ENCODE measurements around the gene LDB3.
"Not testable (repeated sequence)": the region's sequence is repeated elsewhere in the genome, so short reads cannot be mapped to it uniquely, and the experiment has no call there.

Gene LDB3, protein sequence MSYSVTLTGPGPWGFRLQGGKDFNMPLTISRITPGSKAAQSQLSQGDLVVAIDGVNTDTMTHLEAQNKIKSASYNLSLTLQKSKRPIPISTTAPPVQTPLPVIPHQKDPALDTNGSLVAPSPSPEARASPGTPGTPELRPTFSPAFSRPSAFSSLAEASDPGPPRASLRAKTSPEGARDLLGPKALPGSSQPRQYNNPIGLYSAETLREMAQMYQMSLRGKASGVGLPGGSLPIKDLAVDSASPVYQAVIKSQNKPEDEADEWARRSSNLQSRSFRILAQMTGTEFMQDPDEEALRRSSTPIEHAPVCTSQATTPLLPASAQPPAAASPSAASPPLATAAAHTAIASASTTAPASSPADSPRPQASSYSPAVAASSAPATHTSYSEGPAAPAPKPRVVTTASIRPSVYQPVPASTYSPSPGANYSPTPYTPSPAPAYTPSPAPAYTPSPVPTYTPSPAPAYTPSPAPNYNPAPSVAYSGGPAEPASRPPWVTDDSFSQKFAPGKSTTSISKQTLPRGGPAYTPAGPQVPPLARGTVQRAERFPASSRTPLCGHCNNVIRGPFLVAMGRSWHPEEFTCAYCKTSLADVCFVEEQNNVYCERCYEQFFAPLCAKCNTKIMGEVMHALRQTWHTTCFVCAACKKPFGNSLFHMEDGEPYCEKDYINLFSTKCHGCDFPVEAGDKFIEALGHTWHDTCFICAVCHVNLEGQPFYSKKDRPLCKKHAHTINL

DNA sequence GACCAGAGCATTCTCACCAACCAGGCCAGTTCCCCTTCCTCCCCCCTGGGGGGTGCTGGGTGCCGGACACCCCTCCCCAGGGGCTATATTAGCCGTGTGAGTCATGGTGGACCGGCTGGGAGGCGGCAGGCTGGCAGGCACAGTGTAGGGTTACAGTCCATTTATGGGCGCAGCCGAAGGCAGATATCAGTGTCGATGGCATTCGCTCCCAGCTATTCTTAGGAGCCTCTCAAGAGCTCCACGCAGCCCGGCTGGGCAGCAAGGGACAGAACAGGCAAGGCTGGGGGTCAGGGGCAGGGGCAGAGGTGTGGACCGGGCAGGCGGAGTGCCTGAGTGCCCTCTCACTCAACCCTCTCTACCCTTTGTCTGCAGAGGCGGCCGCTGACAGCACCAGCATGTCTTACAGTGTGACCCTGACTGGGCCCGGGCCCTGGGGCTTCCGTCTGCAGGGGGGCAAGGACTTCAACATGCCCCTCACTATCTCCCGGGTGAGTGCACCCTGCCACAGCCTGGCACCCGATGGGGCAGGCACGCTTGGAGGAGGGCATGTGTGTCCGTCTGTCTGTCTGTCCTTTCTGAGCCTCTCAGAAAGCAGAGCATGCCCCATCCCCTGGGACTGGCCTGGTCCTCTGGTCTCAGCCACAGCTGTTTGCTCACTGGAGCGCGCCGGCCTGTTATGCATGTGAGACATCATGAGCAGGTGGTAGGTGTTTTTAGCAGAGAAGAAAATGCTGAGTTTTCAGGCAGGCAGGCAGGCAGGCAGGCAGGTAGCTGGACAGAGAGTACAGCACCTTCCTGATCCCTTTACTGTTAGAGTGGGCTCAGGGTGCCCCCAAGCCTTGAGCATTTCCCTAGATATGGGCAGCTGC lies at the start of gene LDB3:
TSS of gene LDB3 (plus strand) at position 215 of the 869 bp plus-strand sequence. CDS start at position 396, 181 bp downstream.
- no peak for DNase-seq (ENCODE audit: low read depth in 2 of 2, low spot score in 1 of 2)

DNA sequence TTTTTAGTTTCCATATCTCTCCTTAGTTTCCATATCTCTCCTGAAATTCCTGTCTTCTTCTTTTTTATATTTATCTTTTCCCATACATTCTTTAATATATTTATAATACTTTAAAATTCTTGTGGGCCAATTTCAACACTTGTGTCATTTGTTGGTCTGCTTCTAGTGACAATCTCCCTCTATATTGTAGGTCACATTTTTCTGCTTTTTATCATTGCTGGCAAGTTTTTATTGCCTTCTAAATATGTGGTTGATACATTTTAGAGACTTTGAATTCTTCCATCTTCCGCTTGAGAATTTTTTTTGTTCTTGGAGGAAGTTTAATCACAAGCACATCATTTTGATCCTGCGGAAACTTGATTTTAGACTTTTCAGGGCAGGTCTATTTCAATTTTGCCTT lies 40.0 kb upstream of the LDB3 start:
- no peak for DNase-seq (ENCODE audit: low read depth in 2 of 2, low spot score in 1 of 2)

DNA sequence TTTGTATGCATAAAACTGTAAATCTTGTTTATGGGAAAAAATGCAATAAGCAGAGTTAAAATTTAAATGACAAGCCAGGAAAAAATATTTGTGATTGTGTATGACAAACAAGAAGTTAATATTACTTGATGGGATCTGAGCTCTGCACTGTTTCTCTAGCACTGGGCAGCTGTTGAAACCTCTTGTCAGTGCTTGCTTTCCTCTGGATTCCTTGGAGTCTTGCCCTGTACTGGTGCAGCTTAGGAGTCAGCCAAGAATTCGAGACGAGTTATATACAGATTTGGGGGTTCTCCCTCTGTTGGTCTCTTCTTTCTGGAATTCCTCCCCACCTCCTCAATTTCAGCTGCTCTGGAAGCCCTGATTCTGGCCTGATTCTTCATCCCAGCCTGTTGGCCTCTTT lies 38.2 kb upstream of the LDB3 start:
- DNase-seq (ENCODE audit: low read depth in 2 of 2, low spot score in 1 of 2), result no peak

DNA sequence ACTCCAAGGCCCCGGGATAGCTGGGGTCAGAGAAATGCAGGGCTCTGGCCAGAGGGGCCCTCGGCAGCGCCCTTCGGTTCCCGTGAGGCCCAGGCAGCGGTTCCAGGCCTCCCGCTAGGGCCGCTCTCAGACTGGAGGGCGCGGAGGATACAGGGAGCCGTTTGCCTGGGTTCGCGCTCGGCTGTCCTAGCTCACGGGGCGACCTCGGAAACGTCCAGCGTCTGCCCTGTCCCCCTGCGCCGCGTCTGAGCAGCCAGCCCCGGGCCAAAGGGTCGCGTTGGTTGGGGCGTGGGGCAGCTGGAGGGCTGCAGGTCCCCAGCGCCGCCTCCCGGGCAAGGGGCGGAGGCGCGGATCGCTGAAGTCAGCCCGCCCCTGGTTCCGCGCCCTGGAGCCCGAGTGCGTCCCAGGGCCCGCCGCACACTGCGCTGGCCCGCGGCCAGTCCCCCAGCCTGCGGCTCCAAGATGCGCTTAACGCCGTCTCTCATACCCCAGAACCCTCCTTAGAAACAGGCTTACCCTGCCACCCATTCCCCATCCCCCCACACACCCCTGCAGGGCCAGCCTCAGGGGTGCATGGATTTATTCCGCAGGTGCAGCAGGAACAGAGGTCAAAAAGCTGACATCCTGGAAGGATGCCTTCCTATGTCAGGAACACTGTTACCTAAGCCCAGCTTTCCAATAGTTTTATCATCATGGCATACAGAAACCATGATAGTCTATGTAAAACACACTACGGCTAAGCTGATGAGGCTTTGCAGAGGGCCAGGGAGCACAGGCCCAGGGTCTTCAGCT lies 36.1 kb upstream of the LDB3 start:
- DNase-seq (ENCODE audit: low read depth in 2 of 2, low spot score in 1 of 2), result no peak

DNA sequence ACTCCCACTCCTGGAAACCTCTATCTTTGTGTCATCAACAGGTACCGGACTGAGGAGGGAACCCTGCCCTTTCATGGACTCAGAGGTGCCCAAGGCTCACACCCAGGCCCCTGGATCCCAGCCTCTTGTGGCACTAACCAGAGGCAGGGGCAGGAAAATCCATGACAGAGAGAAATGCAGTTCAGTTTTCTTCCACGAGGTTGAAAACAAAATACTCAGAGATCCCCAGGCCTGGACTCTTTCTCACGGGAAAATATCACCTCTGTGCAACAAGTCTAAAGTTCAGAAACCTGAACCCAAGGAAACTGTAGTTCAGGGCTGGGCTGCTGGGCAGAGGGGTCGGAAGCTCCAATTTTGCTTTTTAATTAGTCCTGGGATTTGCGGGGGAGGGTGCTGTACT lies 35.4 kb upstream of the LDB3 start:
- no peak for DNase-seq (ENCODE audit: low read depth in 2 of 2, low spot score in 1 of 2)

DNA sequence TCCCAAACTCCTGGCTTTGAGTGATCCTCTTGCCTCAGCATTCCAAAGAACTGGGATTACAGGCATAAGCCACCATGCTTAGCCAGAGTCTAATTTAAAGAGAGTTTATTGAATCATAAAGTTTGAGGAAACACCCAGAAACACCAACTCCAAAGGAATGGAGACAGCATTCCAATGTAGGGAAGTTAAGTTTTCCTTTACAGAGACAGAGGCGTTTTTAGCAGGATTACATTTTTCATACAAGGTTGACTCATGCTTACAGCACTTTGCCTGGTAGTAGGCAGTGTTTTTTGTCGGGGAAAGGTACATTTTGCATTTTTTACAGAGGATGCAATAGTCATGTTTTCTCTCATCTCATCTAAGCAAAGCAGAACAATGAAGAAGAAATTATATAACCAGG lies 32.9 kb upstream of the LDB3 start:
- DNase-seq (ENCODE audit: low read depth in 2 of 2, low spot score in 1 of 2), result no peak

DNA sequence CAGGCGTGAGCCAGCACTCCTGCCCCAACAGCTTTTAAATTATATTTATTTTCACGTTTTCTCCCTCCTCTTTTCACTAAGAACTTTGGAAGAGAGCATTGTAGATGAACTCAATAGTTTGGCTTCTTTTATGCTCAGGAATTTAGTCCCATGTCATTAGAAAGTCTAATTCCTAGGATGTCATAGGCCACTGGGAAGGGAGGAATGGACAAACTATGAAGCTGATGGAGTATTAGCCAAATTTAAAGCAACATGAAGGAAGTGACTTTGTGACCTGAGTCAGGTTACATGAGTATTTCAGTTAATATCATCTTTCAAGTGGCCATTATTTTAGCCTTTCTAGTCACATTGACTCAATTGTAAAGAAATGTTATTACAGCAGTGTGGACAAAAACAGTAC lies 32.0 kb upstream of the LDB3 start:
- DNase-seq (ENCODE audit: low read depth in 2 of 2, low spot score in 1 of 2), result no peak

DNA sequence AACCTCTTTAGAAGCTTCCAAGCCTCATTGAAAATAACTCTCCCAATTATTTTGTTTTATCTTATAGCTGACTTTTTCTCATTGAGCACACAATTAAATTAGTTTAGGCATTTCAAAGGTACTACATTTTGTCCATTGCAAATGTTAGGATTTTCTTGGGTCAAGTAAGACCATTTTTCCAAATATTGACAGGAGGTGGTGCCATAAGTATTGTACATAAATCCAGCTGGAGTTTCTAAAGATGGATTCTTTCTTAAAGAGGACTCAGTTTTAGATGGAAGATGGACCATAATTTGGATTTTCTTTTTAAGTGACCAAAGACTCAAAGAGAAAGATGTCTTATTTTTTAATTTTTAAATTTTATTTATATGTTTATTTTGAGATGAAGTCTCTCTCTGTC lies 26.3 kb upstream of the LDB3 start:
- DNase-seq (ENCODE audit: low read depth in 2 of 2, low spot score in 1 of 2), result no peak

DNA sequence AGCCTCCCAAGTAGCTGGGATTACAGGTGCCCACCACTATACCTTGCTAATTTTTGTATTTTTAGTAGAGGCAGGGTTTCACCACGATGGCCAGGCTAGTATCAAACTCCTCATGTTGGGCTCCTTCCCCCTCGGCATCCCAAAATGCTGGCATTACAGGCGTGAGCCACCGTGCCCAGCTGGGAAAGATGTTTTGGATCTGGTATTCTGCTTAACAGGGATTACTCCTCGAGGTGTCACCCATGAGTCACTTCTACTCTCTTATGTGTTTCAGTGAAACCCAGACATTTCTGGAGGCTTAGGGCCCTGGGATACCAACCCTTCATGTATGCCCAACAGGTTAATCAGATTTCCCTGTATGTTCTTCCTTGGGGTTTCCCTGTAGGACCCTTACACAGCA lies 25.8 kb upstream of the LDB3 start:
- no peak for DNase-seq (ENCODE audit: low read depth in 2 of 2, low spot score in 1 of 2)

DNA sequence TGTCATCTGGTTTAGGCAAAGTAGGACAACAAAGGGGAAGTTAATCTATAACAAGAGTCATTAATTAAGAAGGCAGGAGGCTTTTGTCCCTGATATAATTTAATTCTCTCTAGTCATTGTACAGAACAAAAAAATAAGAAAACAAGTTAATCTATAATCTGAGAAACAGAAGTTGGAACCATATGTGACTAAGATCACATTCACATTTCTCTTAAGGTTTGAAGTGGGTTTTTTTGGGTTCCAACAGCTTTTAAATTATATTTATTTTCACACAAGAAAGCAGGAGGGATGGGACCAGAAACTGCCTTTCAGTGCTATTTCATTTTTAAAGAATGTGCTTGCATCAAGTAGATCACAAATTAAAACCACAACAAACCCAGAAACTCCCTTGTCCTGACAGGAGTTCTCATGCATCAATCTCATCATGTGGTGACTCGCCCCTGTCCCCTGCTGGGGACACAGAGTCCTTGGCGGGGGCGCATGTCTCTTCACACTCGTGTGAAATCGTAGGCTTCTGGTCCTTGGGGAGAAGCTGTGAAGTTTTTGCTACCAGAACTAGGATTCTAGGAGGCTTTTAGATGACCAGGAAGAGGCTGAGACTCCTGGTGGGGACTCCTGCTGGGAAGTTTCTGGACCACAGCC lies 24.0 kb upstream of the LDB3 start:
- no peak for DNase-seq (ENCODE audit: low read depth in 2 of 2, low spot score in 1 of 2)

DNA sequence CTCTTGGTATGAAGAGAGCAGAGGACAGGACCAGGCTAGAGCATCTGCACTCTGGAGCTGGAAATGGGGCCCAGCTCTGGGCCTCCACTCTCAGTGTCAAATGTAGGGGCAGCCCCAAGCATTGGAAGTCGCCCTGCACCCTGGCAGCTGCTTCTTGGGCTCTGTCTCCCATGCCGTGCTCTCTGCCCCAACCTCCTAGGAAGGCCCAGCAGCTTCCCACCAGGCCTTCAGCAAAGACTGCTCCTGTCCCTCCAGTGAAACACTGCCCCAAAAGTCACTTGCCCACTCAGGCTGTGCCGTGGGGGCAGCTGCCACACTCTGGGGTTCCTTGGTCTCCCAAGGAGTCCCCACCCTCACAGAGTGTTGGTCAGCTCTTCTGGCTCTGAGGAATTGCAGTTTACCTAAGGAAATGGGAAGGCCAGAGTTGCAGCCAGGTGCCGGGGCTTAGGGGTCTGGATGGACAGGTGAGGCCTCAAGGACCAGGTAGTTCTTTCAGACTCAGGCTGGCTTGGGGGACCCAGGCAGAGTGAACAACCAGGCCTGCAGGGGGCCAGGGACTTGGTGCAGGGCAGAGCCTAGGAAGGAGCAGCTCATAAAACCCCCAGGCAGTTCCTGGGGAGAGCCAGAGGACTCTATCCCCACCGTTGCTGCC lies 23.4 kb upstream of the LDB3 start:
- no peak for DNase-seq (ENCODE audit: low read depth in 2 of 2, low spot score in 1 of 2)

DNA sequence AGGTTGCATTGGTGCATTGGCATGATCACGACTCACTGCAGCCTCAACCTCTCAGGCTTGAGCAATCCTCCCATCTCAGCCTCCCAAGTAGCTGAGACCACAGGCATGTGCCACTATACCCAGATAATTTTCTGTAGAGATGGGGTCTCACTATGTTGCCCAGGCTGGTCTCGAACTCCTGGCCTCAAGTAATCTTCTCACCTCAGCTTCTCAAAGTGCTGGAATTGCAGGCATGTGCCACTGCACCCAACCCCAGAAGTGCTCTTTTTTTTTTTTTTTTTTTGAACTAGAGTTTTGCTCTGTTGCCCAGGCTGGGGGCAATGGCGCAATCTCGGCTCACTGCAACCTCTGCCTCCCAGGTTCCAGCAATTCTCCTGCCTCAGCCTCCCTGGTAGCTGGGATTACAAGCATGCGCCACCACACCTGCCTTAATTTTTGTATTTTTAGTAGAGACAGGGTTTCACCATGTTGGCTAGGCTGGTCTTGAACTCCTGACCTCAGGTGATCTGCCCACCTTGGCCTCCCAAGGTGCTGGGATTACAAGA lies 22.6 kb upstream of the LDB3 start:
- not testable (repeated sequence) for DNase-seq (ENCODE audit: low read depth in 2 of 2, low spot score in 1 of 2)

DNA sequence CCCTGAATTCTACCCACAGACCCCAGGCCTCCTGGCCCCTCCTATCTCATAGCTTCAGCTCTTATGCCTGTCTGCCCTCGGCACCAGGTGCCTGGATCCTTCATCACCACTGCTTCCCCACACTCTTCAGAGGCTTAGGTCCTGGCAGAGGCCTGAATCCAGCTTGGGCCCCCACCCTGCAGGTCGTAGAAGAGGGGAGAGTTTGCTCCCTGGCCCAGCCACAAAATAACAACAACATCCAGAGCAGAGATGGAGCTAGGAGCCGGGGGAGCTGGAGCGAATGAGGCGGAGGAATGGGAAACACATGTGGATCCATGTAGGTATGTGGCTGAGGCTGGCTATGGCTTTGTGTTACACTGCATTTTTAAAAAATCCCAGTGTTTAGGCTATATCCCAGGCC lies 21.8 kb upstream of the LDB3 start:
- DNase-seq (ENCODE audit: low read depth in 2 of 2, low spot score in 1 of 2), result no peak

DNA sequence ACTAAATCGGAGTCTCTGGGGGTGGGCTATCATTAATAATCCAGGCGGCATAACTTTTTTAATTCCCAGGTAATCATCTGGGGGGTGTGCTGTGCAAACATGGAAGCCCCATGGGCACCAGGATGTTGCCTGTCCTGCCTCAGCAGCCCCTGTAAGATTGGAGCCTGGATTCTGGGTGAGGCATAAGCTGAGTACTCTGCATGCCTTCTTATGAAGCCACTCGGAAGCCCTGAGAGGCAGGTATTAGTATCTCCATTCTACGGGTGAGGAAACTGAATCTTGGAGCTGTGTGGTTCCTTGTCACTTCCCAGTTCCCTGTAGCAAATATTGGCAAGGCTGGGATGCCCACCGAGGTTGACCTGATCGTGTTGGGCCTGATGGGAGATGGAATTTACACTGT lies 21.4 kb upstream of the LDB3 start:
- DNase-seq (ENCODE audit: low read depth in 2 of 2, low spot score in 1 of 2), result no peak

DNA sequence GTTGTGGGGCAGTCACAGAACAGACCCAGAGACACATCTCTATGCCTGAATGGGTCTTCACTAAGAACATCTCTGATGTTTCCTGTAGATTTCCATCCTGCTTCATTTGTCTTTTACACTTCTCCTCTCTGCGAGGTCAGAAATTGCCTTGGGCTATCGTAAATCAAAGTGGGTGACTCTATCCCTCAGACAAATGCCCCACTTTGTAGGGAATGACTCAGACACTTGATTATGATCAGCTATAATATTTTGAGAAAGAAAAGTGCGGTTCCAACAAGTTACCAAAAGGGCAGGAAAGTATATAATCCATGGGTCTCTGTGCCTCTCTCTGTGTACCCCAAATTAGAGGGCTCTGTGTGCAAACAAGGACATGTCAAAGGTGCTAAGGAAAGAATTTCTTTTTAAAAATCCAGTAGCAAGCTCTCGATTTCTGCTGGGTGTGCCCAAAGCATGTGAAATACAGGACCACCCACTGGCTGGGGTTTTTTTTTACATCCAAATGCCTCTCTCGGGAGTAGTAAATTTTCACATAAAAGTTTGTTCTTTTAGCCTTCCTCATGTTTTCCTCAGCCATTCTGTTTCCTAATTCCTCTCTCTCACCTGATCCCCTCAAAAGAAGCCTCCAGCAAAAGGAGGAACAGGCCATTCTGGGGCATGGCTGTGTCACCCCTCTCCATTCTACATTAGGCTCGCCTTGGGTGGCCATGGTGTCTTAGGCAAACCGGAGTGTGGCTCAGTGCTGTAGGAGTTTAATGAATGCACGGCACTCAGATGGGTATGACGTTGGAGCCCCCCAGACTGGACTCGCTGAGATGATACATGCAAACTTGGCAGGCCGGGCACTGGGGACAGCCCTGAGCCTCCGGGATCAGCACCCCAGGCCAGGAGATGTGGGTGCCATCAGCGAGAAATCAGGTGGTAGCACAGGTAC lies 20.3 kb upstream of the LDB3 start:
- DNase-seq (ENCODE audit: low read depth in 2 of 2, low spot score in 1 of 2), result no peak

DNA sequence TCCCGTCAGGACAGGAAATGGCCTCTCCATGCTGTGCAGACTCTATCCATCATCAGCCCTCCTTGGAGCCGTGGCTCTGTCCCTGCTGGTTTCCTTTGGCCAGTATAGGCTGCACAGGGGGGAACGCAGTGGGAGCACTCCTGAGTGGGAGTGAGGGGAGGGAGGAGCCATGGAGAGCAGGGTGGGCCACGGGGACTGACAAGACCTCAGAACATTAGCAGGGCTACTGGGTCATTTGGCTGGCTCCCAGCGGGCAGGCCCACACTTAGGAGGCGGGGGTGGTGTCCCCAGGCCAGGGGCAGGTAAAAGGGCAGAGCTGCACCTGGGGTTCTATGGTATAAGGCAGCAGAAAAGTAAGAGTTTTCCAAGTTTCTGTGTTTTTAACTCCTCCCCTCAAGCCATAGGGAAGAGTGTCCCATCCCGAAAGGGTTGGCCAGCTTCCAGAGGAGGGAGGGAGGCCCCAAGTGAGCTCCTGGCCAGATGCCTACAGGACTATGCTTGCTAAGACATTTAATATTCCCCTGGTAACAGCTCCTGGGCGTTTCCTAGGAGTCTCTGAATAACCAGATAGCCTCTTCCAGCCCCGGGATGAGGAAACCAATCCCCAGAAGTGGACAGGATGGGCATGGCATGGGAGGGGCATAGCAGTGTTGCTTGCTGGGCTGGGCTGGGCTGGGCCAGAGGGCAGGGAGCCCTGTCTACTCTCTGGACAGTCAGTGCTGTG lies 19.4 kb upstream of the LDB3 start:
- no peak for DNase-seq (ENCODE audit: low read depth in 2 of 2, low spot score in 1 of 2)

DNA sequence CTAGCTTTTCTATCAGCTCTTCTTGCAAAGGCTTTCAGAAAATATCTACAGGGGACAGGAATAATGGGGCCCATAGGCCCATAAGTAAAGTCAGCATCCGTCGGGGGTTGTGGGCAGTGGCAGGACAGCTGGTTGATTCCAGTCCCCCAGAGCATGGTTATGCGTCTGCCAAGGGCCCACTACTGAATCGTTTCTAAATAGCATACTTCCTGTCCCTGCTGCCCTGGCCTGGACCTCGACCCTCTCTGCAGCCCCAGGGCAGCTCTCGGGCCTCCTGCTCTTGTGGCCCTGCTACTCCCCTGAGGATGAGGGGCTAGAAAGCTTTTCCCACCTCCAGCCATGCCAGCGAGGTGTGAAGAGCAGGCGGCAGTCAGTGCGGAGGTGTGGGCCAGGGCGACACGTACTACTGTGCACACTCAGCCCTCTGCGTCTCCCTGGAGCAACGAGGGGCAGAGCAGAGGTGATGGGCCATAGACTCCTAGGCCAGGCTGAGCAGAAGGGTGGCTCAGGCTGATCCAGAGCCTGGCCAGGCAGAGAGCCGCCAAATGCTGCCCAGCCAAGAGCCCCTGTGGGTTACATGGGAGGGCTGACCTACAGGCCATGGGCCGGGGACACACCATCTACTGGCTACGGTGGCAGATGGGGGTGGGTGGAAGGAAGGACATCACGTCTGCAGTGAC lies 18.7 kb upstream of the LDB3 start:
- no peak for DNase-seq (ENCODE audit: low read depth in 2 of 2, low spot score in 1 of 2)
